K562 (cell line): Measurements from ENCODE around the gene PSMD13. TPM values are rescaled to one million over a fixed set of nuclear protein-coding genes. Genes with fewer than 3 reads are reported as not detected.

ENCODE experiments used
- BCOR ChIP-seq: fragments of 450-650 bp; IDR thresholded peaks from 2 replicates; pipeline ENCODE4 v1.6.1; 2016
- CEBPB ChIP-seq: fragments of 450-650 bp; IDR thresholded peaks from 2 replicates; pipeline ENCODE4 v1.6.1; 2016; ENCODE audit warnings: missing genetic modification characterization, missing compliant biosample characterization
- CTCFL ChIP-seq: IDR thresholded peaks from 2 replicates; pipeline ENCODE4 v1.6.1; 2011; ENCODE audit warnings: borderline replicate concordance, low read depth, mild to moderate bottlenecking, moderate library complexity, low read length; ENCODE audit not compliant: insufficient read depth, poor library complexity, severe bottlenecking
- DACH1 ChIP-seq: fragments of 450-650 bp; IDR thresholded peaks from 2 replicates; pipeline ENCODE4 v1.6.1; 2018; ENCODE audit not compliant: partially characterized antibody
- FOS ChIP-seq: IDR thresholded peaks from 3 replicates; pipeline ENCODE4 v1.6.1; 2011; ENCODE audit not compliant: insufficient read length; ENCODE audit errors: extremely low read depth
- MCM5 ChIP-seq: fragments of 450-650 bp; IDR thresholded peaks from 2 replicates; pipeline ENCODE4 v1.6.1; 2016; ENCODE audit warnings: low read depth
- MYC ChIP-seq, 2 experiments: fragments of 250-450 bp in 1 of 2; sonication (Bioruptor Pico) in 1 of 2; IDR thresholded peaks; 2 replicates each; pipeline versions ENCODE4 v1.5.1 to v1.6.1; 2012 to 2021; ENCODE audit warnings: low read depth in 2 of 2, borderline replicate concordance in 1 of 2, improper control_type of control experiment in 1 of 2, low read length in 1 of 2, mild to moderate bottlenecking in 1 of 2, moderate library complexity in 1 of 2
- NFYB ChIP-seq: IDR thresholded peaks from 2 replicates; pipeline ENCODE4 v1.6.1; 2011; ENCODE audit warnings: mild to moderate bottlenecking, moderate library complexity; ENCODE audit not compliant: insufficient read length; ENCODE audit errors: extremely low read depth
- PATZ1 ChIP-seq: fragments of 250-450 bp; sonication (Bioruptor Pico); IDR thresholded peaks from 2 replicates; pipeline ENCODE4 v1.5.0; 2020; ENCODE audit warnings: mild to moderate bottlenecking, borderline replicate concordance
- PHF8 ChIP-seq: fragments of 200-600 bp; sonication (generic); IDR thresholded peaks from 2 replicates; pipeline ENCODE4 v1.6.1; 2012; ENCODE audit warnings: mixed run types, mild to moderate bottlenecking, inconsistent platforms, low read length, moderate library complexity, borderline replicate concordance
- POLR2A ChIP-seq: fragments of 450-650 bp; conservative IDR thresholded peaks from 2 replicates; pipeline ENCODE4 v1.6.1; 2016
- SETDB1 ChIP-seq: IDR thresholded peaks from one replicate; pipeline ENCODE4 v1.6.1; 2012; ENCODE audit warnings: low read length, control low read depth, inconsistent platforms
- SMARCA5 ChIP-seq: fragments of 450-650 bp; IDR thresholded peaks from 2 replicates; pipeline ENCODE4 v1.6.1; 2016
- SP1 ChIP-seq: sonication (generic); formaldehyde crosslinking; IDR thresholded peaks from 2 replicates; pipeline ENCODE4 v1.8.1; 2022; ENCODE audit warnings: mild to moderate bottlenecking, missing genetic modification reagents
- STAG1 ChIP-seq: sonication (generic); formaldehyde crosslinking; IDR thresholded peaks from 2 replicates; pipeline ENCODE4 v1.5.0; 2020; ENCODE audit warnings: missing genetic modification reagents, borderline replicate concordance
- TCF7 ChIP-seq: sonication (generic); IDR thresholded peaks from 2 replicates; pipeline ENCODE4 v1.6.1; 2016; ENCODE audit warnings: antibody characterized with exemption, borderline replicate concordance
- TFAP4 ChIP-seq: sonication (generic); formaldehyde crosslinking; IDR thresholded peaks from 2 replicates; pipeline ENCODE4 v1.8.0; 2022; ENCODE audit warnings: missing genetic modification reagents, mild to moderate bottlenecking, moderate library complexity, borderline replicate concordance
- U2AF1 ChIP-seq: fragments of 200-400 bp; formaldehyde crosslinking; optimal IDR thresholded peaks from 2 replicates; pipeline ENCODE3; 2017; ENCODE audit warnings: mild to moderate bottlenecking, low read depth, low read length, moderate library complexity
- ZBTB33 ChIP-seq: sonication (generic); formaldehyde crosslinking; IDR thresholded peaks from 2 replicates; pipeline ENCODE4 v1.8.1; 2023; ENCODE audit warnings: mild to moderate bottlenecking, missing genetic modification reagents
- ZFX ChIP-seq: sonication (generic); formaldehyde crosslinking; IDR thresholded peaks from 2 replicates; pipeline ENCODE4 v1.8.0; 2022; ENCODE audit warnings: mild to moderate bottlenecking, missing genetic modification reagents, moderate library complexity
- ZNF311 ChIP-seq: fragments of 250-450 bp; sonication (Bioruptor Pico); IDR thresholded peaks from 2 replicates; pipeline ENCODE4 v1.4.0; 2020; ENCODE audit warnings: mild to moderate bottlenecking, moderate library complexity
- ZNF324 ChIP-seq: fragments of 250-450 bp; sonication (Bioruptor Pico); IDR thresholded peaks from 2 replicates; pipeline ENCODE4 v1.4.0; 2020; ENCODE audit warnings: mild to moderate bottlenecking
- polyA plus RNA-seq, 8 experiments: library from polyadenylated mRNA; depleted of rRNA in 4 of 8; stranded (reverse) in 5 of 8; unstranded in 3 of 8; fragments of >200 nt; fragmentation: Nextera tagmentation in 2 of 8; fragmentation: Illumina TruSeq in 1 of 8; extraction: Ambion mirVana in 2 of 8; extraction: Trizol in 1 of 8; gene quantifications; 2 replicates each; pipeline versions ENCODE4 v1.2.1 to v1.2.3, GENCODE V29; 2011 to 2014; ENCODE audit warnings: inconsistent platforms in 1 of 8, missing spikeins in 1 of 8
- total RNA-seq, 7 experiments: library from RNA; depleted of rRNA in 6 of 7; stranded (reverse); fragments of >200 nt in 6 of 7; fragmentation: Illumina TruSeq in 2 of 7; extraction: Trizol in 2 of 7; gene quantifications; 2 replicates each; pipeline versions ENCODE4 v1.2.1 to v1.2.3, GENCODE V29; 2011 to 2021; ENCODE audit warnings: low replicate concordance in 1 of 7

PSMD13 gene
- total and polyA plus RNA-seq, 9 of the 15 experiments (the other 6 are each of a cell fraction or from before 2014, with no cell fraction given), result 185 to 383 (median 267) TPM

GRCh38 chr11:299951-300735 is 63.4 kb downstream of the PSMD13 start (continued):
- no peak for TF ChIP-seq PHF8
- no peak for TF ChIP-seq POLR2A
- TF ChIP-seq NFYB, result no peak
- 0 out of 2 replicates have a peak, but pooled peaks have one; percentile 11 for TF ChIP-seq MYC (IDR thresholded peaks at IDR 0.05; ENCODE audit: low read depth, low read length)
- TF ChIP-seq MYC (CRISPR knock-in tag; IDR thresholded peaks at IDR 0.05; ENCODE audit: borderline replicate concordance, low read depth), result no peak
- no peak for TF ChIP-seq ZFX (CRISPR knock-in tag)
- TF ChIP-seq SMARCA5, result no peak
- no peak for TF ChIP-seq PATZ1 (CRISPR knock-in tag)
- TF ChIP-seq FOS, result no peak
- no peak for TF ChIP-seq STAG1 (CRISPR knock-in tag)
- TF ChIP-seq DACH1, result peak; percentile 70
- TF ChIP-seq U2AF1, result no peak
- TF ChIP-seq BCOR, result no peak
- no peak for TF ChIP-seq TCF7
- no peak for TF ChIP-seq ZNF311 (CRISPR knock-in tag)
- no peak for TF ChIP-seq SETDB1
- peak; percentile 81 for TF ChIP-seq ZBTB33 (CRISPR knock-in tag)
- peak; percentile 23 for TF ChIP-seq CTCFL
- TF ChIP-seq SP1 (CRISPR knock-in tag), result 0 out of 2 replicates have a peak, but pooled peaks have one; percentile 6
- no peak for TF ChIP-seq MCM5
- TF ChIP-seq ZNF324 (CRISPR knock-in tag), result no peak
- peak; percentile 88 for TF ChIP-seq TFAP4 (CRISPR knock-in tag)
- TF ChIP-seq CEBPB (tag), result no peak
